ENCODE results near the gene ARMH4.

DNA sequence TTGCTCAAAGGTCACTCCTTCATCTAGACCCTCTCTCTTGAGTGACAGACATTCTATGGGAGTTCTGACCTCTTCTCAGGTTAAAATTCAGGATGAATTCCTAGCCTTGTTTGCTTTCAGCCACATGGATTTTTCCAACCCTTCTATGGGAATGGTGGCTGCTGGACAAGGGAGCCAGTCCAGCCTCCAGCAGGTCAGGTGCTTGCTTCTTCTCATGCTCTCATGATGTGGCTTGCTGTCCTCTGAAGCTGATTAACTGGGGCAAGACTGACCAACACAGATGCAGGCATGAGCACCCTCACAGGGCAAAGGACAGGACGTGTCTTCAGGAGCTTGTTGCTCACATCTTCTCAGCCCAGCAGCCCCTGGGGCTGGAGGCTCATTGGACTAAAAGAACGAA is 188.9 kb downstream of the ARMH4 start:
- TF ChIP-seq, protein P1, sequence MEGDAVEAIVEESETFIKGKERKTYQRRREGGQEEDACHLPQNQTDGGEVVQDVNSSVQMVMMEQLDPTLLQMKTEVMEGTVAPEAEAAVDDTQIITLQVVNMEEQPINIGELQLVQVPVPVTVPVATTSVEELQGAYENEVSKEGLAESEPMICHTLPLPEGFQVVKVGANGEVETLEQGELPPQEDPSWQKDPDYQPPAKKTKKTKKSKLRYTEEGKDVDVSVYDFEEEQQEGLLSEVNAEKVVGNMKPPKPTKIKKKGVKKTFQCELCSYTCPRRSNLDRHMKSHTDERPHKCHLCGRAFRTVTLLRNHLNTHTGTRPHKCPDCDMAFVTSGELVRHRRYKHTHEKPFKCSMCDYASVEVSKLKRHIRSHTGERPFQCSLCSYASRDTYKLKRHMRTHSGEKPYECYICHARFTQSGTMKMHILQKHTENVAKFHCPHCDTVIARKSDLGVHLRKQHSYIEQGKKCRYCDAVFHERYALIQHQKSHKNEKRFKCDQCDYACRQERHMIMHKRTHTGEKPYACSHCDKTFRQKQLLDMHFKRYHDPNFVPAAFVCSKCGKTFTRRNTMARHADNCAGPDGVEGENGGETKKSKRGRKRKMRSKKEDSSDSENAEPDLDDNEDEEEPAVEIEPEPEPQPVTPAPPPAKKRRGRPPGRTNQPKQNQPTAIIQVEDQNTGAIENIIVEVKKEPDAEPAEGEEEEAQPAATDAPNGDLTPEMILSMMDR (IDR thresholded peaks at IDR 0.05), result no peak
- no peak for TF ChIP-seq POLR2A (IDR thresholded peaks at IDR 0.05)

Data from esophagus squamous epithelium (tissue), 4 donors.